ENCODE data around the gene SIPA1. TPM values are rescaled to one million over a fixed set of nuclear protein-coding genes. Genes with fewer than 3 reads are reported as not detected.
A peak's percentile ranks its signal among the peaks of the same experiment; 100 is the strongest.

Gene SIPA1
- total and polyA plus RNA-seq, 2 of the 13 experiments (the other 11 are each of a cell fraction or from before 2014, with no cell fraction given): 5.8 to 7.7 TPM

GRCh38 chr11:65662799-65663638 lies 25.1 kb downstream of the SIPA1 start, which contains the start of gene RELA (continued):
- TF ChIP-seq ZNF431 (CRISPR knock-in tag; IDR thresholded peaks at IDR 0.05; ENCODE audit: borderline replicate concordance, low read depth) (no peak), SOX13 (IDR thresholded peaks at IDR 0.05) (no peak), SOX13 (CRISPR knock-in tag; conservative IDR thresholded peaks at IDR 0.05 in 1 of 2, IDR thresholded peaks at IDR 0.05 in 1 of 2) (peak in 1 of 2 experiments; percentile 50; a peak in 1 of 4 replicates), ZNF703 (CRISPR knock-in tag; IDR thresholded peaks at IDR 0.05; ENCODE audit: borderline replicate concordance) (no peak), KAT2B (IDR thresholded peaks at IDR 0.05; ENCODE audit: borderline replicate concordance, low read depth, low read length) (no peak), FOXA1 (IDR thresholded peaks at IDR 0.05) (no peak), FOXA1 (CRISPR knock-in tag; IDR thresholded peaks at IDR 0.05) (no peak), YY1 (IDR thresholded peaks at IDR 0.05; ENCODE audit: insufficient read depth, insufficient replicate concordance, low read depth, low read length) (peak; percentile 79), ZNF142 (CRISPR knock-in tag; IDR thresholded peaks at IDR 0.05) (peak; percentile 91), SALL2 (CRISPR knock-in tag; IDR thresholded peaks at IDR 0.05) (peak; percentile 58; the same call in 1 of the 2 replicates), SNAPC4 (CRISPR knock-in tag; IDR thresholded peaks at IDR 0.05) (no peak), ZNF784 (CRISPR knock-in tag; IDR thresholded peaks at IDR 0.05; ENCODE audit: borderline replicate concordance) (no peak), ZFP1 (CRISPR knock-in tag; IDR thresholded peaks at IDR 0.05) (no peak), NFIB (CRISPR knock-in tag; IDR thresholded peaks at IDR 0.05; ENCODE audit: borderline replicate concordance) (no peak), ZNF850 (CRISPR knock-in tag; conservative IDR thresholded peaks at IDR 0.05) (0 out of 2 replicates have a peak, but pooled peaks have one; percentile 50), HOXA9 (CRISPR knock-in tag; IDR thresholded peaks at IDR 0.05; ENCODE audit: borderline replicate concordance) (no peak), ZNF484 (CRISPR knock-in tag; IDR thresholded peaks at IDR 0.05; ENCODE audit: borderline replicate concordance, low read depth) (no peak)
